CD14-positive monocyte (primary cell): Measurements from ENCODE around the gene RILP. TPM values are rescaled to one million over a fixed set of nuclear protein-coding genes. Genes with fewer than 3 reads are reported as not detected.
A peak's percentile ranks its signal among the peaks of the same experiment; 100 is the strongest.

Source experiments
- DNase-seq, 3 donors: peaks; one replicate each; pipeline ENCODE4 v3.0.0-alpha.2; 2011 to 2022
- H2AFZ ChIP-seq: 2 replicates; pipeline ENCODE4 v1.6.0; 2012; ENCODE audit warnings: mild to moderate bottlenecking, low read depth, low read length, inconsistent platforms; ENCODE audit not compliant: insufficient read depth, poor library complexity, severe bottlenecking
- H3K27ac ChIP-seq, 2 donors: 1 replicate in 1 of 2; 2 replicates in 1 of 2; pipeline ENCODE4 v1.5.1; 2012 to 2013; ENCODE audit warnings: low read length in 2 of 2, control low read depth in 1 of 2, inconsistent platforms in 1 of 2, low read depth in 1 of 2, mild to moderate bottlenecking in 1 of 2
- H3K27me3 ChIP-seq, 2 donors: one replicate each; pipeline versions ENCODE4 v1.6.0 to v1.6.1; 2011 to 2013; ENCODE audit warnings: low read length in 2 of 2; ENCODE audit not compliant: control insufficient read depth in 2 of 2, insufficient read depth in 2 of 2
- H3K36me3 ChIP-seq, 2 donors: replicated peaks in 1 of 2; 1 replicate in 1 of 2; 2 replicates in 1 of 2; pipeline versions ENCODE4 v1.5.1 to v1.6.1; 2012 to 2013; ENCODE audit warnings: low read length in 2 of 2, control low read depth in 1 of 2, inconsistent platforms in 1 of 2, mild to moderate bottlenecking in 1 of 2; ENCODE audit not compliant: insufficient read depth in 2 of 2, control insufficient read depth in 1 of 2
- H3K4me1 ChIP-seq, 2 donors: 1 replicate in 1 of 2; 2 replicates in 1 of 2; pipeline versions ENCODE4 v1.5.1 to v1.6.1; 2012 to 2013; ENCODE audit warnings: low read length in 2 of 2, control low read depth in 1 of 2, inconsistent platforms in 1 of 2, mild to moderate bottlenecking in 1 of 2, moderate library complexity in 1 of 2; ENCODE audit not compliant: insufficient read depth in 2 of 2, control insufficient read depth in 1 of 2
- H3K4me2 ChIP-seq: replicated peaks from 2 replicates; pipeline ENCODE3; 2012; ENCODE audit warnings: low read length, moderate library complexity, mild to moderate bottlenecking; ENCODE audit not compliant: poor library complexity, severe bottlenecking; ENCODE audit errors: extremely low read depth
- H3K4me3 ChIP-seq, 3 experiments: fragments of 200-600 bp in 1 of 3; sonication (generic) in 1 of 3; replicated peaks in 1 of 3; 1 replicate in 2 of 3; 2 replicates in 1 of 3; pipeline ENCODE4 v1.5.1; 2011 to 2013; ENCODE audit warnings: low read length in 3 of 3, mild to moderate bottlenecking in 3 of 3, control low read depth in 2 of 3, low read depth in 2 of 3, inconsistent platforms in 1 of 3, moderate library complexity in 1 of 3
- H3K79me2 ChIP-seq: 2 replicates; pipeline ENCODE4 v1.6.0; 2012; ENCODE audit warnings: mild to moderate bottlenecking, control low read depth, inconsistent platforms, low read length, moderate library complexity; ENCODE audit not compliant: insufficient read depth
- H3K9ac ChIP-seq: 2 replicates; pipeline ENCODE4 v1.6.0; 2017; ENCODE audit warnings: low read length, mild to moderate bottlenecking; ENCODE audit not compliant: insufficient read depth, poor library complexity, severe bottlenecking
- H3K9me3 ChIP-seq, 2 donors: replicated peaks in 1 of 2; 1 replicate in 1 of 2; 2 replicates in 1 of 2; pipeline versions ENCODE4 v1.5.1 to v1.6.1; 2012 to 2013; ENCODE audit warnings: low read length in 2 of 2, control low read depth in 1 of 2; ENCODE audit not compliant: control insufficient read depth in 1 of 2, insufficient read depth in 1 of 2
- H4K20me1 ChIP-seq: 2 replicates; pipeline ENCODE4 v1.6.0; 2012; ENCODE audit warnings: mild to moderate bottlenecking, low read length, control low read depth, moderate library complexity; ENCODE audit not compliant: insufficient read depth
- H3K27ac Mint-ChIP-seq, 7 donors: one replicate each; pipeline ENCODE4 v1.8.0; 2020; ENCODE audit warnings: mild to moderate bottlenecking in 7 of 7, mixed read lengths in 7 of 7, moderate library complexity in 6 of 7, inconsistent platforms in 2 of 7
- H3K27me3 Mint-ChIP-seq, 3 donors: one replicate each; pipeline ENCODE4 v1.8.0; 2021 to 2022; ENCODE audit warnings: low read depth in 3 of 3, mild to moderate bottlenecking in 3 of 3, mixed read lengths in 3 of 3, moderate library complexity in 3 of 3, inconsistent platforms in 1 of 3
- H3K36me3 Mint-ChIP-seq, 2 donors: one replicate each; pipeline ENCODE4 v1.8.0; 2020; ENCODE audit warnings: mixed read lengths in 2 of 2, inconsistent platforms in 1 of 2, mild to moderate bottlenecking in 1 of 2
- H3K4me1 Mint-ChIP-seq: one replicate; pipeline ENCODE4 v1.8.0; 2020; ENCODE audit warnings: mild to moderate bottlenecking, mixed read lengths
- H3K4me3 Mint-ChIP-seq, 2 donors: one replicate each; pipeline ENCODE4 v1.8.0; 2020; ENCODE audit warnings: mild to moderate bottlenecking in 2 of 2, mixed read lengths in 2 of 2, moderate library complexity in 1 of 2
- H3K9me3 Mint-ChIP-seq, 7 donors: one replicate each; pipeline ENCODE4 v1.8.0; 2020 to 2022; ENCODE audit warnings: mixed read lengths in 7 of 7, mild to moderate bottlenecking in 6 of 7, moderate library complexity in 6 of 7, inconsistent platforms in 2 of 7
- WGBS: methylation state at CpG from one replicate; pipeline ENCODE4 v1.1.5; 2013; ENCODE audit warnings: missing lambda C conversion rate; ENCODE audit not compliant: insufficient coverage; 5-methylcytosine and 5-hydroxymethylcytosine counted together
- intact Hi-C, 2 donors: fragments of 100-400 bp; cut with micrococcal nuclease; formaldehyde crosslinking; loops; one replicate each; pipeline versions ENCODE4 v1.15.0 to v1.15.1; 2023
- polyA plus RNA-seq, 3 donors: library from polyadenylated mRNA; depleted of rRNA in 1 of 3; unstranded in 2 of 3; stranded (reverse) in 1 of 3; fragments of 300-500 nt in 2 of 3; fragments of >200 nt in 1 of 3; fragmentation: Illumina TruSeq in 2 of 3; gene quantifications; 1 replicate in 2 of 3; 2 replicates in 1 of 3; pipeline ENCODE4 v1.2.3, GENCODE V29; 2012 to 2021
- TF ChIP-seq, protein P1 (sequence below): fragments of 200-600 bp; IDR thresholded peaks from one replicate; pipeline ENCODE4 v1.8.0; 2022; ENCODE audit warnings: antibody characterized with exemption, mild to moderate bottlenecking

Gene RILP
- polyA plus RNA-seq, 3 donors: 23.8 to 49.5 (median 49.4) TPM

DNA sequence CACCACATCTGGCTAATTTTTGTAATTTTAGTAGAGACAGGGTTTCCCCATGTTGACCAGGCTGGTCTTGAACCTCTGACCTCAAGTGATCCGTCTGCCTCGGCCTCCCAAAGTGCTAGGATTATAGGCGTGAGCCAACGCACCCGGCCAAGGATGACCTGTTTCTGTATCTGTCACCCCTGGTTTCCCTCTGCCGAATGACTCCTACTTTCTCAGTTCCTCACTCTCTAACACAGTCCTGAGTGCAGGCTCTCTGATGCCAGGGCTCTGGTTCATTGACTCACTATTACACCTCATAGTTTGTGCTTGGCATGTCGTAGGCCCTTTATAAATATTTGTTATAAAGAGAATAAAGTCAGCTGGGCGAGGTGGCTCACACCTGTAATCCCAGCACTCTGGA is 45.7 kb upstream of the RILP start:
- no peaks in the 10 kb centered on the region for H3K36me3 ChIP-seq
- intact Hi-C loops: no loop called here
- H4K20me1 ChIP-seq: no peaks in the 10 kb centered on the region
- peaks cover 2 to 7% (median 2%) of the 10 kb centered on the region in 3 donors for H3K27me3 Mint-ChIP-seq
- no peak overlapping the region for H3K9ac ChIP-seq
- no peak overlapping the region for H3K4me3 Mint-ChIP-seq
- H3K36me3 Mint-ChIP-seq: no peaks in the 10 kb centered on the region
- H3K27ac ChIP-seq: no peak overlapping the region
- 100% methylated on average over 1 of the region's 8 CpGs for WGBS
- no peaks in the 10 kb centered on the region for H3K4me1 Mint-ChIP-seq
- no peak overlapping the region for H3K27ac Mint-ChIP-seq
- no peaks in the 10 kb centered on the region for H3K27me3 ChIP-seq
- no peak overlapping the region for H3K4me2 ChIP-seq
- H2AFZ ChIP-seq: no peak overlapping the region
- peaks cover 2 to 7% (median 5%) of the 10 kb centered on the region in 7 donors for H3K9me3 Mint-ChIP-seq
- TF ChIP-seq, protein P1, sequence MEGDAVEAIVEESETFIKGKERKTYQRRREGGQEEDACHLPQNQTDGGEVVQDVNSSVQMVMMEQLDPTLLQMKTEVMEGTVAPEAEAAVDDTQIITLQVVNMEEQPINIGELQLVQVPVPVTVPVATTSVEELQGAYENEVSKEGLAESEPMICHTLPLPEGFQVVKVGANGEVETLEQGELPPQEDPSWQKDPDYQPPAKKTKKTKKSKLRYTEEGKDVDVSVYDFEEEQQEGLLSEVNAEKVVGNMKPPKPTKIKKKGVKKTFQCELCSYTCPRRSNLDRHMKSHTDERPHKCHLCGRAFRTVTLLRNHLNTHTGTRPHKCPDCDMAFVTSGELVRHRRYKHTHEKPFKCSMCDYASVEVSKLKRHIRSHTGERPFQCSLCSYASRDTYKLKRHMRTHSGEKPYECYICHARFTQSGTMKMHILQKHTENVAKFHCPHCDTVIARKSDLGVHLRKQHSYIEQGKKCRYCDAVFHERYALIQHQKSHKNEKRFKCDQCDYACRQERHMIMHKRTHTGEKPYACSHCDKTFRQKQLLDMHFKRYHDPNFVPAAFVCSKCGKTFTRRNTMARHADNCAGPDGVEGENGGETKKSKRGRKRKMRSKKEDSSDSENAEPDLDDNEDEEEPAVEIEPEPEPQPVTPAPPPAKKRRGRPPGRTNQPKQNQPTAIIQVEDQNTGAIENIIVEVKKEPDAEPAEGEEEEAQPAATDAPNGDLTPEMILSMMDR: no peak
- no peaks in the 10 kb centered on the region for H3K4me1 ChIP-seq
- H3K4me3 ChIP-seq: no peak overlapping the region
- peaks cover 0 to 3% of the 10 kb centered on the region in 2 donors for H3K9me3 ChIP-seq
- no peak for DNase-seq
- no peaks in the 10 kb centered on the region for H3K79me2 ChIP-seq

DNA sequence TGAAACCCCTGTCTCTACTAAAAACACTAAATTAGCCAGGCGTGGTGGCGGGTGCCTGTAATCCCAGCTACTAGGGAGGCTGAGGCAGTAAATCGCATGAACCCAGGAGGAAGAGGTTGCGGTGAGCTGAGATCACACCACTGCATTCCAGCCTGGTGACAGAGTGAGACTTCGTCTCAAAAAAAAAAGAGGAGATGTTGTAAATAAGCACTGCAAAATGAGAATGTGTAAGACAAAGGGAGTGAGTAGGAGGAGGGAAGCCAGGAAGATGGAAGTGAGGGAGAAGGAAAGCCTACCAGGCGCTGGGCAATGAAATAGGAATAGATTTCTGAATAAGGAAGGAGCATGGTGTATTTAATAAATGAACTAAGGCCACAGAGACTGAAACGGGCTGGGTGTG is 43.7 kb upstream of the RILP start:
- H2AFZ ChIP-seq: no peak overlapping the region
- intact Hi-C loops: no loop called here
- peaks cover 2 to 8% (median 6%) of the 10 kb centered on the region in 7 donors for H3K9me3 Mint-ChIP-seq
- no peak overlapping the region for H3K4me2 ChIP-seq
- H3K36me3 Mint-ChIP-seq: no peaks in the 10 kb centered on the region
- no peaks in the 10 kb centered on the region for H3K79me2 ChIP-seq
- H3K9ac ChIP-seq: no peak overlapping the region
- peak overlapping the region in 1 of 2 donors; percentile 44 for H3K4me3 Mint-ChIP-seq
- peaks cover 0 to 3% of the 10 kb centered on the region in 2 donors for H3K9me3 ChIP-seq
- WGBS: 80% methylated on average over 6 of the region's 7 CpGs
- no peaks in the 10 kb centered on the region for H4K20me1 ChIP-seq
- no peak overlapping the region for H3K27ac Mint-ChIP-seq
- H3K36me3 ChIP-seq: no peaks in the 10 kb centered on the region
- no peak for DNase-seq
- H3K4me1 Mint-ChIP-seq: no peaks in the 10 kb centered on the region
- H3K27me3 Mint-ChIP-seq: peaks cover 0 to 7% (median 2%) of the 10 kb centered on the region in 3 donors
- no peaks in the 10 kb centered on the region for H3K4me1 ChIP-seq
- no peak overlapping the region for H3K4me3 ChIP-seq
- H3K27ac ChIP-seq: no peak overlapping the region
- H3K27me3 ChIP-seq: no peaks in the 10 kb centered on the region
- TF ChIP-seq, protein P1: no peak
